Left lung (tissue), 10 donors: ENCODE measurements around the gene WNT9B. TPM values are rescaled to one million over a fixed set of nuclear protein-coding genes. Genes with fewer than 3 reads are reported as not detected.

Experiments used
- ATAC-seq: fragments of 200-7000 bp; cut with Tn5 transposase; one replicate; pipeline ENCODE4 v1.9.1; 2020; ENCODE audit warnings: moderate library complexity
- DNase-seq, 4 donors: peaks; one replicate each; pipeline ENCODE4 v3.0.0-alpha.2; 2013 to 2020
- H3K27ac ChIP-seq, 2 donors: fragments of 200-600 bp; sonication (generic) in 1 of 2; one replicate each; pipeline versions ENCODE4 v1.5.0 to v1.8.0; 2020 to 2021
- H3K27me3 ChIP-seq, 2 donors: fragments of 200-600 bp; sonication (generic) in 1 of 2; one replicate each; pipeline versions ENCODE4 v1.5.0 to v1.8.0; 2020 to 2021
- H3K36me3 ChIP-seq, 2 donors: fragments of 200-600 bp; sonication (generic) in 1 of 2; one replicate each; pipeline versions ENCODE4 v1.5.0 to v1.8.0; 2020 to 2021
- H3K4me1 ChIP-seq, 2 donors: fragments of 200-600 bp; one replicate each; pipeline ENCODE4 v1.8.0; 2021
- H3K4me3 ChIP-seq, 2 donors: fragments of 200-600 bp; sonication (generic) in 1 of 2; one replicate each; pipeline versions ENCODE4 v1.5.0 to v1.8.0; 2020 to 2021; ENCODE audit warnings: mild to moderate bottlenecking in 1 of 2
- H3K9me3 ChIP-seq, 2 donors: fragments of 200-600 bp; sonication (generic) in 1 of 2; one replicate each; pipeline versions ENCODE4 v1.5.0 to v1.8.0; 2020 to 2021
- CTCF ChIP-seq, 2 donors: fragments of 200-600 bp; sonication (generic) in 1 of 2; IDR thresholded peaks; one replicate each; pipeline versions ENCODE4 v1.5.0 to v1.8.0; 2021; ENCODE audit warnings: antibody characterized with exemption in 2 of 2
- intact Hi-C, 2 donors: fragments of 100-400 bp; cut with DNase I; formaldehyde crosslinking; loops; one replicate each; pipeline versions ENCODE4 v1.11.2 to v1.14.2; 2022
- polyA plus RNA-seq, 6 donors: library from polyadenylated mRNA; unstranded; fragments of 120-200 nt; gene quantifications; one replicate each; pipeline ENCODE4 v1.2.1, GENCODE V29; 2013; ENCODE audit not compliant: insufficient read length in 6 of 6
- total RNA-seq, 2 donors: library from RNA; stranded (reverse); fragmentation: NEBNext Ultra II Directional; extraction: Animal tissue kit (Norgen Biotek cat#: 25700); gene quantifications; one replicate each; pipeline ENCODE4 v1.2.1, GENCODE V29; 2021
- donor health status: DM: no; HTN: yes; CAD: no.
- donor health status: DM: no; HTN: no; CAD: no.

The WNT9B gene
- total and polyA plus RNA-seq, 8 donors, result 0.07 to 1.2 (median 0.21) TPM

DNA sequence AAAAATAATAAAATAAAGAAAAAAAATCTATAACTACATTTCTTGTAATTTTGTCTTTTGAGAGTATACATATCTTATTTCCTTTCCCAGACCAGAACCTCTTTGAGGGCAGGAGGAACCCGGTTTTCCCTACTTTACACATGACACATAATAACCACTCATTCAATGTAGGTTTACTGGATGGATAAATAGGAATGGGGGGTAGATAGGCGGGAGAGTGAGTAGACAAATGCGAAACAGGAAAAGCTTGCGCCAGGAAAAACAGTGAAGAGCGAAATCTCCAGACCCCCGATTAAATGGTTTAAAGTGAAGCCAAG, 71.1 kb downstream of the WNT9B start:
- no peak for DNase-seq
- intact Hi-C loops, result no loop called here
- peak overlapping the region; percentile 94 to 97 for H3K27ac ChIP-seq
- no peaks in the 10 kb centered on the region for H3K9me3 ChIP-seq
- peak; percentile 13 for ATAC-seq
- H3K4me1 ChIP-seq, result peaks cover 8 to 36% of the 10 kb centered on the region in 2 donors
- TF ChIP-seq CTCF (IDR thresholded peaks at IDR 0.05), result no peak
- no peaks in the 10 kb centered on the region for H3K27me3 ChIP-seq
- H3K36me3 ChIP-seq, result no peaks in the 10 kb centered on the region
- peak overlapping the region; percentile 91 to 99 for H3K4me3 ChIP-seq

GRCh38 chr17:46922804-46923635, 71.6 kb downstream of the WNT9B start, which contains the start of gene GOSR2:
Gene GOSR2 (plus strand): TSS chr17:46923160. CDS start chr17:46923193, 33 bp downstream.
- no peak for TF ChIP-seq CTCF (IDR thresholded peaks at IDR 0.05)

GRCh38 chr17:46925185-46925868, 73.9 kb downstream of the WNT9B start:
- Histone ChIP-seq H3K4me1 (peaks cover 8 to 55% of the 10 kb centered on the region in 2 donors), H3K27ac (no peak overlapping the region), H3K36me3 (peaks cover 0 to 20% of the 10 kb centered on the region in 2 donors), H3K4me3 (peak overlapping the region in 1 of 2 donors; percentile 91), H3K9me3 (no peaks in the 10 kb centered on the region), H3K27me3 (no peaks in the 10 kb centered on the region)
- intact Hi-C loops, result no loop called here
- no peak for TF ChIP-seq CTCF (IDR thresholded peaks at IDR 0.05)
- no peak for ATAC-seq
- DNase-seq, result no peak

More at GRCh38 chr17:46922804-46923635, 71.6 kb downstream of the WNT9B start, which contains the start of gene GOSR2:
- ATAC-seq (peak; percentile 99), DNase-seq (peak; percentile 90 to 99 (median 94))
- H3K27ac ChIP-seq, result peak within 1 kb of the TSS; percentile 94 to 97
- H3K4me1 ChIP-seq, result peaks cover 8 to 42% of the 10 kb centered on the region in 2 donors
- H3K9me3 ChIP-seq, result no peaks in the 10 kb centered on the region
- intact Hi-C loops, result no loop called here
- no peaks in the 10 kb centered on the region for H3K36me3 ChIP-seq
- H3K4me3 ChIP-seq, result peak within 1 kb of the TSS; percentile 91 to 99
- H3K27me3 ChIP-seq, result no peaks in the 10 kb centered on the region

DNA sequence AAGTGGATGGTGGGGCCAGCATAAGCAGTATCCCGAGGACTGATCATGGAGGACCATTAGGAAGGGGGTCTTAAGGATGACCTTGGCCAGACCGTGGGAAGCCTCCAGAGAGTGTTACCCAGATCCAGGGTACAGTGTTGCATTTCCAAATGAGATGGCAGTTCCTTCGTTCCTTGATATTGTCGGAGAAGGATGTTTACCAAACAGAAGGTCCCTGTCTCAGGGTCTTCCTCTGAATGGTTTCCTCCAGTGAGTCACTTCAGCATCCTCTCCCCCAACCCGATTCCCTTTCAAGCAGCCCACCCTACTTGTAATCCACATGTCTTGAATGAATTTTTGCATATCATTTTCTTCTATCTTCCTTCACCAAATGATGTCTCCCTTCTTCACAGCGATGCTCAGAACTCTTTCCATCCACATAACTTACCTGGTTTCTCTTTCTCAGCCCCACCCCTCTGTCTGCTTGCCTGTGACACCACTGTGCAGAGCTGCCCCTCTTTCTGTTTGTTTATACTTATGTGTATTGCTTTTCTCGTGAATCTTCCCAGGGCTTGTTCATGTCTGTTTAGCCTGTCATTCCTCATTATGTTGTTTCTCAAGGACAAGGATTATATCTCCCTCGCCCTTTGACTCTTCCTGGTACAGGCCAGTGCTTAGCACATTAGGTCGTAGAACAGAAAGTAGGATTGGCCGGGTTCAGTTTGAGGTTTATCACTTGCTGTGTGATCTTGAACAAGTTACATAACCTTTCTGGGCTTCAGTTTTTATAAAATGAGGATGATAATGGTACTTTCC, 77.3 kb downstream of the WNT9B start:
- TF ChIP-seq CTCF (IDR thresholded peaks at IDR 0.05), result no peak
- ATAC-seq, result no peak
- Histone ChIP-seq H3K27ac (peak overlapping the region in 1 of 2 donors; percentile 37), H3K27me3 (no peaks in the 10 kb centered on the region), H3K4me1 (peaks cover 8 to 53% of the 10 kb centered on the region in 2 donors), H3K36me3 (peaks cover 0 to 53% of the 10 kb centered on the region in 2 donors), H3K9me3 (no peaks in the 10 kb centered on the region), H3K4me3 (no peak overlapping the region)
- no peak for DNase-seq
- intact Hi-C loops, result no loop called here
